GM12878 (cell line): Measurements from ENCODE around the gene RUFY3. TPM values are rescaled to one million over a fixed set of nuclear protein-coding genes. Genes with fewer than 3 reads are reported as not detected.
"Not testable (repeated sequence)": the region's sequence is repeated elsewhere in the genome, so short reads cannot be mapped to it uniquely, and the experiment has no call there.

Experiments
- ATAC-seq: fragments of 200-7000 bp; cut with Tn5 transposase; 3 replicates; pipeline ENCODE4 v1.9.1; 2020; ENCODE audit warnings: mild to moderate bottlenecking, moderate library complexity
- BruUV-seq: library from RNA; stranded (reverse); fragments of 400-500 nt; replicated peaks from 2 replicates; lab custom pipeline; 2021; lab: Mats Ljungman, UMichigan
- CTCF ChIA-PET: fragments of 300-600 bp; sonication (Branson Sonifier 250); formaldehyde crosslinking; extraction: SDS; loops from one replicate; lab custom pipeline; 2021; ENCODE audit warnings: inconsistent platforms; lab: Yijun Ruan, JAX
- POLR2A ChIA-PET: fragments of 350-600 bp; formaldehyde crosslinking; extraction: SDS; loops from one replicate; lab custom pipeline; 2021; ENCODE audit warnings: inconsistent platforms; lab: Charles Lee
- RAD21 ChIA-PET: fragments of 300-600 bp; sonication (Branson Sonifier 250); formaldehyde crosslinking; loops from one replicate; lab custom pipeline; 2023; ENCODE audit warnings: antibody characterized with exemption; ENCODE audit not compliant: unreplicated experiment; lab: Charles Lee
- SMC1A ChIA-PET: fragments of 300-600 bp; sonication (Branson Sonifier 250); formaldehyde crosslinking; loops from one replicate; lab custom pipeline; 2023; ENCODE audit not compliant: unreplicated experiment, uncharacterized antibody; lab: Charles Lee
- DNase-seq: peaks from one replicate; pipeline ENCODE4 v3.0.0-alpha.2; 2011; ENCODE audit warnings: low read depth, low spot score
- FAIRE-seq: peaks from 3 replicates; lab custom pipeline; 2011; peaks lifted over from hg19 to GRCh38; lab: Jason Lieb, UNC
- H2AFZ ChIP-seq: 2 replicates; pipeline ENCODE4 v1.6.0; 2011; ENCODE audit warnings: low read depth, low read length, control low read depth; ENCODE audit not compliant: control insufficient read depth
- H3K27ac ChIP-seq: 2 replicates; pipeline ENCODE4 v1.5.1; 2011; ENCODE audit warnings: control low read depth; ENCODE audit not compliant: control insufficient read depth, insufficient read depth
- H3K27me3 ChIP-seq, 2 experiments: replicated peaks in 1 of 2; 2 replicates each; pipeline versions ENCODE4 v1.6.0 to v1.6.1; 2011; ENCODE audit warnings: low read length in 1 of 2; ENCODE audit not compliant: control insufficient read depth in 2 of 2, insufficient read depth in 2 of 2
- H3K36me3 ChIP-seq, 2 experiments: 2 replicates each; pipeline ENCODE4 v1.5.1; 2011; ENCODE audit warnings: low read length in 1 of 2; ENCODE audit not compliant: control insufficient read depth in 2 of 2, insufficient read depth in 2 of 2
- H3K4me1 ChIP-seq: 2 replicates; pipeline ENCODE4 v1.6.1; 2011; ENCODE audit warnings: mild to moderate bottlenecking, low read length, moderate library complexity, mixed read lengths; ENCODE audit not compliant: control insufficient read depth, insufficient read depth
- H3K4me2 ChIP-seq: 2 replicates; pipeline ENCODE4 v1.6.0; 2011; ENCODE audit warnings: control low read depth; ENCODE audit not compliant: control insufficient read depth, insufficient read depth
- H3K4me3 ChIP-seq: fragments of 200-600 bp; sonication (generic); 2 replicates; pipeline ENCODE4 v1.5.1; 2016
- H3K79me2 ChIP-seq: 2 replicates; pipeline ENCODE4 v1.6.0; 2011; ENCODE audit warnings: low read length; ENCODE audit not compliant: control insufficient read depth, insufficient read depth
- H3K9ac ChIP-seq: 2 replicates; pipeline ENCODE4 v1.8.0; 2011; ENCODE audit warnings: low read length, control low read depth, mixed read lengths; ENCODE audit not compliant: control insufficient read depth, insufficient read depth
- H3K9me3 ChIP-seq: replicated peaks from 3 replicates; pipeline ENCODE4 v1.5.1; 2011; ENCODE audit warnings: mild to moderate bottlenecking, low read length; ENCODE audit not compliant: control insufficient read depth, insufficient read depth
- H4K20me1 ChIP-seq: 2 replicates; pipeline ENCODE4 v1.6.0; 2011; ENCODE audit not compliant: control insufficient read depth, insufficient read depth
- CBX5 ChIP-seq: sonication (generic); IDR thresholded peaks from 2 replicates; pipeline ENCODE4 v1.6.1; 2016; ENCODE audit warnings: low read depth, moderate library complexity, mild to moderate bottlenecking, inconsistent platforms
- REST ChIP-seq: IDR thresholded peaks from 2 replicates; pipeline ENCODE4 v1.6.1; 2012; ENCODE audit warnings: mild to moderate bottlenecking, low read depth, low read length
- WGBS: methylation state at CpG from one replicate; pipeline ENCODE4 v1.1.6; 2016; ENCODE audit warnings: low lambda C conversion rate; ENCODE audit not compliant: insufficient replicate concordance, insufficient coverage; ENCODE audit errors: missing lambda C conversion rate; 5-methylcytosine and 5-hydroxymethylcytosine counted together
- in situ Hi-C: fragments of 300-500 bp; cut with MboI; formaldehyde crosslinking; loops from 9 replicates; pipeline ENCODE4 v1.14.3; 2018; ENCODE audit warnings: mixed read lengths
- intact Hi-C: fragments of 100-400 bp; cut with micrococcal nuclease; formaldehyde crosslinking; loops from one replicate; pipeline ENCODE4 v1.14.2; 2022; ENCODE audit not compliant: unreplicated experiment
- polyA plus RNA-seq, 11 experiments: library from polyadenylated mRNA; depleted of rRNA in 4 of 11; unstranded in 6 of 11; stranded (reverse) in 5 of 11; fragments of >200 nt; fragmentation: Nextera tagmentation in 4 of 11; fragmentation: Illumina TruSeq in 1 of 11; extraction: Ambion mirVana in 4 of 11; extraction: Trizol in 1 of 11; gene quantifications; 1 replicate in 1 of 11; 2 replicates in 10 of 11; pipeline versions ENCODE4 v1.2.1 to v1.2.3, GENCODE V29; 2011 to 2016; ENCODE audit warnings: inconsistent platforms in 2 of 11, missing spikeins in 2 of 11, low read depth in 1 of 11
- total RNA-seq, 4 experiments: library from RNA; depleted of rRNA in 3 of 4; stranded (reverse); fragments of >200 nt in 3 of 4; fragmentation: Illumina TruSeq in 1 of 4; extraction: Trizol in 1 of 4; gene quantifications; 2 replicates each; pipeline versions ENCODE4 v1.2.1 to v1.2.3, GENCODE V29; 2013 to 2021

Gene RUFY3
- total and polyA plus RNA-seq, 10 of the 15 experiments (the other 5 are each of a cell fraction or from before 2014, with no cell fraction given), result 5.1 to 28.3 (median 13.1) TPM

DNA sequence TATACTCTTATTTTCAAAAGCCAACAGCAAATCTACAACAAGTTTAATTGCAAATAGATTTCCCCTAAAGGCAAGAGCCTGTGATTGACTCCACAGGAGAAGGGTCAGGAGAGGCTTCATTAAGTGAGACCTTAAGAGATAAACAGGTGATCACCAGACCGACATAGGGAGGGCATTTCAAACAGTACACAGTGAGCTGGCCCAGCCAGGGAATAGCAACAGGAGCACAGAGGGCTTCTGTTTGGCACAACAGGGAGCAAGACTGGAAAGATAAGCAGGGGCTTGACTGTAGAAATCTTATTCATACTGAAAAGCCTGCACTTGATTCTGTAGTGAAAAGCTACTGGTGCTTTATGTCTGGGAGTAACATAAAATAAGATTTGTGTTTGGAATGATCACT is 3.9 kb downstream of the RUFY3 start:
- TF ChIP-seq REST (no peak), CBX5 (no peak)
- intact Hi-C loops (no loop called here), in situ Hi-C loops (no loop called here)
- WGBS, result 89% methylated on average over 1 of the region's 1 CpG
- H3K79me2 ChIP-seq, result no peaks in the 10 kb centered on the region
- no peaks in the 10 kb centered on the region for H3K9me3 ChIP-seq
- H3K4me2 ChIP-seq, result no peak overlapping the region
- H3K27ac ChIP-seq, result no peak overlapping the region
- POLR2A ChIA-PET, result interaction anchor here (0.7 kb wide), 1 partner anchor 268 kb away, joined by 4 read pairs; the partner anchor contains the start of gene DCK
- RAD21 ChIA-PET, result no interaction called here
- CTCF ChIA-PET, result interaction anchor here (0.8 to 1.0 kb wide), 2 partner anchors 10 to 24 kb away, joined by 3 read pairs; no protein-coding TSS in a partner anchor
- SMC1A ChIA-PET, result interaction anchor here (0.9 to 1.7 kb wide), 4 partner anchors 9 to 128 kb away, joined by 3 to 4 read pairs (median 4); no protein-coding TSS in a partner anchor
- FAIRE-seq (no peak), DNase-seq (no peak), ATAC-seq (no peak)
- no peak overlapping the region for H2AFZ ChIP-seq
- BruUV-seq, result no TSS peak
- H3K4me1 ChIP-seq, result peaks cover under 1% of the 10 kb centered on the region; the same call in 1 of the 2 replicates
- H3K36me3 ChIP-seq, result no peaks in the 10 kb centered on the region
- no peak overlapping the region for H3K9ac ChIP-seq
- H4K20me1 ChIP-seq, result no peaks in the 10 kb centered on the region
- H3K4me3 ChIP-seq, result no peak overlapping the region
- no peaks in the 10 kb centered on the region; a peak in 1 of 4 replicates for H3K27me3 ChIP-seq

- H3K79me2 ChIP-seq, in situ Hi-C loops, POLR2A ChIA-PET, DNase-seq, H3K4me1 ChIP-seq, H3K4me2 ChIP-seq, H2AFZ ChIP-seq, H4K20me1 ChIP-seq, intact Hi-C loops, ATAC-seq, RAD21 ChIA-PET, H3K9ac ChIP-seq, H3K4me3 ChIP-seq, BruUV-seq, H3K27me3 ChIP-seq, H3K36me3 ChIP-seq, H3K9me3 ChIP-seq, FAIRE-seq, H3K27ac ChIP-seq: not testable (repeated sequence)
- SMC1A ChIA-PET, result interaction anchor here (1.6 to 1.7 kb wide), 2 partner anchors 8 to 33 kb away, joined by 4 read pairs; no protein-coding TSS in a partner anchor
- CTCF ChIA-PET, result interaction anchor here (0.8 to 1.0 kb wide), 2 partner anchors 9 to 23 kb away, joined by 3 read pairs; no protein-coding TSS in a partner anchor
- WGBS, result 74% methylated on average over 11 of the region's 11 CpGs
These were observed 4.8 kb downstream of the RUFY3 start for GRCh38 chr4:70726515-70726914.
